ENCODE data around the gene RUSC2.

The RUSC2 gene

GRCh38 chr9:35489313-35490154, at the start of gene RUSC2:
RUSC2 (plus strand) TSS chr9:35490111; CDS start chr9:35546522, 56,411 bp downstream.
- no peaks in the 10 kb centered on the region for H4K20me1 ChIP-seq (ENCODE audit: insufficient read depth, low read length)
- no peaks in the 10 kb centered on the region for H3K79me2 ChIP-seq (ENCODE audit: insufficient read depth, low read length)
- no peaks in the 10 kb centered on the region for H3K27me3 ChIP-seq (ENCODE audit: insufficient read depth, low read length, poor library complexity)
- no peaks in the 10 kb centered on the region for H3K36me3 ChIP-seq (ENCODE audit: insufficient read depth, low read length)
- H3K9ac ChIP-seq (ENCODE audit: low read depth, low read length): no peak within 1 kb of the TSS
- no peak within 1 kb of the TSS for H3K4me2 ChIP-seq (ENCODE audit: insufficient read depth, low read length)
- TF ChIP-seq CTCF (IDR thresholded peaks at IDR 0.05; ENCODE audit: borderline replicate concordance, extremely low read depth, low read length, poor library complexity, severe bottlenecking): no peak
- TF ChIP-seq EZH2 (IDR thresholded peaks at IDR 0.05; ENCODE audit: borderline replicate concordance, low read depth, low read length, severe bottlenecking): no peak
- H3K4me3 ChIP-seq (ENCODE audit: low read depth in 1 of 2, low read length in 2 of 2): no peak within 1 kb of the TSS
- no peak for DNase-seq
- no peaks in the 10 kb centered on the region for H3K4me1 ChIP-seq (ENCODE audit: insufficient read depth, low read length)
- no peaks in the 10 kb centered on the region for H3K9me3 ChIP-seq (ENCODE audit: insufficient read depth, low read length, severe bottlenecking)
- peak within 1 kb of the TSS; percentile 43; the same call in 1 of the 2 replicates for H2AFZ ChIP-seq (ENCODE audit: low read depth, low read length)
- H3K27ac ChIP-seq (ENCODE audit: low read length): no peak within 1 kb of the TSS
- ATAC-seq (ENCODE audit: insufficient read depth, low read depth): no peak

DNA sequence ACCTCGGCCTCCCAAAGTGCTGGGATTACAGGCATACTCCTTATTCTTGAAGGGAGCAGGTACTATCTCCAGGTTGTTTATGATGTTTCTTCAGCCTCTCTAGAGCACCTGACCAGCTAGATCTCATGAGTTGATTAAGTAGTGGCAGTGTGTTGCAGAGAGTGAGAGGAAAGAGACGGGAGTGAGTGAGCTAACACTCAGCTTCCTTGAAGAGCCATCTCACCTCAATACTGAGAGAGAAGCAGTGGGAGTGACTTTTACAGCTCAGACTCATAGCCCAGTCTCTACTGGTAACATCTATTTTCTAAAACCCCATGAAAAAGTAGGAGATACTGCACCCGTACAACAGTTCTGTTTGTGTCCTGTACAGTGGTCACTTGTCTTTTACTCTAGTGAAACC, 43.9 kb upstream of the RUSC2 start:
- TF ChIP-seq EZH2 (IDR thresholded peaks at IDR 0.05; ENCODE audit: borderline replicate concordance, low read depth, low read length, severe bottlenecking) (no peak), CTCF (IDR thresholded peaks at IDR 0.05; ENCODE audit: borderline replicate concordance, extremely low read depth, low read length, poor library complexity, severe bottlenecking) (no peak)
- Histone ChIP-seq H4K20me1 (ENCODE audit: insufficient read depth, low read length) (no peaks in the 10 kb centered on the region), H3K4me2 (ENCODE audit: insufficient read depth, low read length) (no peak overlapping the region), H3K4me1 (ENCODE audit: insufficient read depth, low read length) (no peaks in the 10 kb centered on the region), H3K79me2 (ENCODE audit: insufficient read depth, low read length) (no peaks in the 10 kb centered on the region), H3K9me3 (ENCODE audit: insufficient read depth, low read length, severe bottlenecking) (no peaks in the 10 kb centered on the region), H3K36me3 (ENCODE audit: insufficient read depth, low read length) (no peaks in the 10 kb centered on the region), H2AFZ (ENCODE audit: low read depth, low read length) (no peak overlapping the region), H3K4me3 (ENCODE audit: low read depth in 1 of 2, low read length in 2 of 2) (no peak overlapping the region), H3K9ac (ENCODE audit: low read depth, low read length) (no peak overlapping the region), H3K27me3 (ENCODE audit: insufficient read depth, low read length, poor library complexity) (peaks cover 17% of the 10 kb centered on the region), H3K27ac (ENCODE audit: low read length) (no peak overlapping the region)
- ATAC-seq (ENCODE audit: insufficient read depth, low read depth) (no peak), DNase-seq (no peak)

- no peak for ATAC-seq (ENCODE audit: insufficient read depth, low read depth)
- H3K27me3 ChIP-seq (ENCODE audit: insufficient read depth, low read length, poor library complexity): peaks cover 17% of the 10 kb centered on the region
These were observed 41.4 kb upstream of the RUSC2 start for GRCh38 chr9:35448496-35448895.

More at GRCh38 chr9:35448496-35448895, 41.4 kb upstream of the RUSC2 start:
- TF ChIP-seq CTCF (IDR thresholded peaks at IDR 0.05; ENCODE audit: borderline replicate concordance, extremely low read depth, low read length, poor library complexity, severe bottlenecking): no peak
- TF ChIP-seq EZH2 (IDR thresholded peaks at IDR 0.05; ENCODE audit: borderline replicate concordance, low read depth, low read length, severe bottlenecking): no peak
- Histone ChIP-seq H3K9me3 (ENCODE audit: insufficient read depth, low read length, severe bottlenecking) (no peaks in the 10 kb centered on the region), H3K4me2 (ENCODE audit: insufficient read depth, low read length) (no peak overlapping the region), H3K36me3 (ENCODE audit: insufficient read depth, low read length) (no peaks in the 10 kb centered on the region), H3K4me1 (ENCODE audit: insufficient read depth, low read length) (no peaks in the 10 kb centered on the region), H3K27ac (ENCODE audit: low read length) (no peak overlapping the region), H3K9ac (ENCODE audit: low read depth, low read length) (no peak overlapping the region), H3K4me3 (ENCODE audit: low read depth in 1 of 2, low read length in 2 of 2) (no peak overlapping the region), H3K79me2 (ENCODE audit: insufficient read depth, low read length) (no peaks in the 10 kb centered on the region), H4K20me1 (ENCODE audit: insufficient read depth, low read length) (no peaks in the 10 kb centered on the region), H2AFZ (ENCODE audit: low read depth, low read length) (no peak overlapping the region)
- DNase-seq: no peak

Data from DND-41 (cell line).